K562 (cell line): ENCODE data around the gene LRMDA. TPM values are rescaled to one million over a fixed set of nuclear protein-coding genes. Genes with fewer than 3 reads are reported as not detected.

Source experiments
- CEBPB ChIP-seq: fragments of 450-650 bp; IDR thresholded peaks from 2 replicates; pipeline ENCODE4 v1.6.1; 2016; ENCODE audit warnings: missing genetic modification characterization, missing compliant biosample characterization
- FOXM1 ChIP-seq, 2 experiments: fragments of 450-650 bp in 1 of 2; sonication (generic) in 1 of 2; formaldehyde crosslinking in 1 of 2; IDR thresholded peaks; 2 replicates each; pipeline versions ENCODE4 v1.6.1 to v1.9.0; 2017 to 2022; ENCODE audit warnings: low read depth in 2 of 2, mild to moderate bottlenecking in 2 of 2, missing genetic modification reagents in 1 of 2, moderate library complexity in 1 of 2
- PTTG1 ChIP-seq: fragments of 450-650 bp; IDR thresholded peaks from 2 replicates; pipeline ENCODE4 v1.6.1; 2016; ENCODE audit warnings: low read depth, mild to moderate bottlenecking, missing genetic modification characterization, missing compliant biosample characterization
- TFAM ChIP-seq: fragments of 250-450 bp; sonication (Bioruptor Pico); conservative IDR thresholded peaks from 2 replicates; pipeline ENCODE4 v1.5.0; 2021; ENCODE audit warnings: mild to moderate bottlenecking, moderate library complexity
- polyA plus RNA-seq, 8 experiments: library from polyadenylated mRNA; depleted of rRNA in 4 of 8; stranded (reverse) in 5 of 8; unstranded in 3 of 8; fragments of >200 nt; fragmentation: Nextera tagmentation in 2 of 8; fragmentation: Illumina TruSeq in 1 of 8; extraction: Ambion mirVana in 2 of 8; extraction: Trizol in 1 of 8; gene quantifications; 2 replicates each; pipeline versions ENCODE4 v1.2.1 to v1.2.3, GENCODE V29; 2011 to 2014; ENCODE audit warnings: inconsistent platforms in 1 of 8, missing spikeins in 1 of 8
- total RNA-seq, 7 experiments: library from RNA; depleted of rRNA in 6 of 7; stranded (reverse); fragments of >200 nt in 6 of 7; fragmentation: Illumina TruSeq in 2 of 7; extraction: Trizol in 2 of 7; gene quantifications; 2 replicates each; pipeline versions ENCODE4 v1.2.1 to v1.2.3, GENCODE V29; 2011 to 2021; ENCODE audit warnings: low replicate concordance in 1 of 7
- TF ChIP-seq, protein P1 (sequence below): fragments of 450-650 bp; IDR thresholded peaks from 2 replicates; pipeline ENCODE4 v1.6.1; 2016; ENCODE audit warnings: mild to moderate bottlenecking, moderate library complexity
- TF ChIP-seq, protein P2 (sequence below): fragments of 200-800 bp; sonication (Bioruptor generic); IDR thresholded peaks from 2 replicates; pipeline ENCODE4 v1.6.1; 2017; ENCODE audit warnings: missing genetic modification characterization, missing compliant biosample characterization

The LRMDA gene
- total and polyA plus RNA-seq, 9 of the 15 experiments (the other 6 are each of a cell fraction or from before 2014, with no cell fraction given): 0.25 TPM; not detected in 8

DNA sequence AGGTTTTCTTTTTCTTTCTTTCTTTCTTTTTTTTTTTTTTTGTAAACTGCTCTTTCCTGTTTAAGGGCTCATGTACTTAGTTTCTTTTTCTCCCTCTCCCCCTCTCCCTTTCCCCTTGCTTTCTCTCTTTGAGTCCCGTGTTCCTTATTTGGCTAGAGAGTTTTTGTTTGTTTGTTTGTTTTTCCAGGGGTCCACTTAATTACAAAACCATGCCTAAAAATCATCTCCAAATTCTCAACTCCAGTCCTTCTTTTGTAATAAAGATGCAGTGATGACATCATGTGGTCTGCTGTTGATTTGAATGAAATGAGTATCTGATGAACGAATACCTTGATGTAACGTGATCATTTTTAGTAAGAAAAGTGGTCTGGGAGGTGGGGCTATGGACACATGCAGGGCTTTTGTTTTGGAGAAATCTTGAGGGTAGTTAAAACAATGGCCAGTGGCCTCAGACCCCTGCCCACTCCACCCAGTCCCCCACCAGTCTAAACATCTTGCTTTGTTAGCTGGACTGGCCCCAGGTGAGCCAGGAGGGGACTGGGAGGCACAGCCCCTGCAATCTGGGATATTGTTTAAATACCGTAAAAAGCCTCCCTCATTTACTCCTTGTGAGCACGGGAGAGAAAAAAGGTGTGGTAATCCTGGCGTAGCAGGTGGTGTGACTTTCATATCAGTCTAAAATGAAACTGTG is 165.7 kb downstream of the LRMDA start (continued):
- TF ChIP-seq, protein P1, sequence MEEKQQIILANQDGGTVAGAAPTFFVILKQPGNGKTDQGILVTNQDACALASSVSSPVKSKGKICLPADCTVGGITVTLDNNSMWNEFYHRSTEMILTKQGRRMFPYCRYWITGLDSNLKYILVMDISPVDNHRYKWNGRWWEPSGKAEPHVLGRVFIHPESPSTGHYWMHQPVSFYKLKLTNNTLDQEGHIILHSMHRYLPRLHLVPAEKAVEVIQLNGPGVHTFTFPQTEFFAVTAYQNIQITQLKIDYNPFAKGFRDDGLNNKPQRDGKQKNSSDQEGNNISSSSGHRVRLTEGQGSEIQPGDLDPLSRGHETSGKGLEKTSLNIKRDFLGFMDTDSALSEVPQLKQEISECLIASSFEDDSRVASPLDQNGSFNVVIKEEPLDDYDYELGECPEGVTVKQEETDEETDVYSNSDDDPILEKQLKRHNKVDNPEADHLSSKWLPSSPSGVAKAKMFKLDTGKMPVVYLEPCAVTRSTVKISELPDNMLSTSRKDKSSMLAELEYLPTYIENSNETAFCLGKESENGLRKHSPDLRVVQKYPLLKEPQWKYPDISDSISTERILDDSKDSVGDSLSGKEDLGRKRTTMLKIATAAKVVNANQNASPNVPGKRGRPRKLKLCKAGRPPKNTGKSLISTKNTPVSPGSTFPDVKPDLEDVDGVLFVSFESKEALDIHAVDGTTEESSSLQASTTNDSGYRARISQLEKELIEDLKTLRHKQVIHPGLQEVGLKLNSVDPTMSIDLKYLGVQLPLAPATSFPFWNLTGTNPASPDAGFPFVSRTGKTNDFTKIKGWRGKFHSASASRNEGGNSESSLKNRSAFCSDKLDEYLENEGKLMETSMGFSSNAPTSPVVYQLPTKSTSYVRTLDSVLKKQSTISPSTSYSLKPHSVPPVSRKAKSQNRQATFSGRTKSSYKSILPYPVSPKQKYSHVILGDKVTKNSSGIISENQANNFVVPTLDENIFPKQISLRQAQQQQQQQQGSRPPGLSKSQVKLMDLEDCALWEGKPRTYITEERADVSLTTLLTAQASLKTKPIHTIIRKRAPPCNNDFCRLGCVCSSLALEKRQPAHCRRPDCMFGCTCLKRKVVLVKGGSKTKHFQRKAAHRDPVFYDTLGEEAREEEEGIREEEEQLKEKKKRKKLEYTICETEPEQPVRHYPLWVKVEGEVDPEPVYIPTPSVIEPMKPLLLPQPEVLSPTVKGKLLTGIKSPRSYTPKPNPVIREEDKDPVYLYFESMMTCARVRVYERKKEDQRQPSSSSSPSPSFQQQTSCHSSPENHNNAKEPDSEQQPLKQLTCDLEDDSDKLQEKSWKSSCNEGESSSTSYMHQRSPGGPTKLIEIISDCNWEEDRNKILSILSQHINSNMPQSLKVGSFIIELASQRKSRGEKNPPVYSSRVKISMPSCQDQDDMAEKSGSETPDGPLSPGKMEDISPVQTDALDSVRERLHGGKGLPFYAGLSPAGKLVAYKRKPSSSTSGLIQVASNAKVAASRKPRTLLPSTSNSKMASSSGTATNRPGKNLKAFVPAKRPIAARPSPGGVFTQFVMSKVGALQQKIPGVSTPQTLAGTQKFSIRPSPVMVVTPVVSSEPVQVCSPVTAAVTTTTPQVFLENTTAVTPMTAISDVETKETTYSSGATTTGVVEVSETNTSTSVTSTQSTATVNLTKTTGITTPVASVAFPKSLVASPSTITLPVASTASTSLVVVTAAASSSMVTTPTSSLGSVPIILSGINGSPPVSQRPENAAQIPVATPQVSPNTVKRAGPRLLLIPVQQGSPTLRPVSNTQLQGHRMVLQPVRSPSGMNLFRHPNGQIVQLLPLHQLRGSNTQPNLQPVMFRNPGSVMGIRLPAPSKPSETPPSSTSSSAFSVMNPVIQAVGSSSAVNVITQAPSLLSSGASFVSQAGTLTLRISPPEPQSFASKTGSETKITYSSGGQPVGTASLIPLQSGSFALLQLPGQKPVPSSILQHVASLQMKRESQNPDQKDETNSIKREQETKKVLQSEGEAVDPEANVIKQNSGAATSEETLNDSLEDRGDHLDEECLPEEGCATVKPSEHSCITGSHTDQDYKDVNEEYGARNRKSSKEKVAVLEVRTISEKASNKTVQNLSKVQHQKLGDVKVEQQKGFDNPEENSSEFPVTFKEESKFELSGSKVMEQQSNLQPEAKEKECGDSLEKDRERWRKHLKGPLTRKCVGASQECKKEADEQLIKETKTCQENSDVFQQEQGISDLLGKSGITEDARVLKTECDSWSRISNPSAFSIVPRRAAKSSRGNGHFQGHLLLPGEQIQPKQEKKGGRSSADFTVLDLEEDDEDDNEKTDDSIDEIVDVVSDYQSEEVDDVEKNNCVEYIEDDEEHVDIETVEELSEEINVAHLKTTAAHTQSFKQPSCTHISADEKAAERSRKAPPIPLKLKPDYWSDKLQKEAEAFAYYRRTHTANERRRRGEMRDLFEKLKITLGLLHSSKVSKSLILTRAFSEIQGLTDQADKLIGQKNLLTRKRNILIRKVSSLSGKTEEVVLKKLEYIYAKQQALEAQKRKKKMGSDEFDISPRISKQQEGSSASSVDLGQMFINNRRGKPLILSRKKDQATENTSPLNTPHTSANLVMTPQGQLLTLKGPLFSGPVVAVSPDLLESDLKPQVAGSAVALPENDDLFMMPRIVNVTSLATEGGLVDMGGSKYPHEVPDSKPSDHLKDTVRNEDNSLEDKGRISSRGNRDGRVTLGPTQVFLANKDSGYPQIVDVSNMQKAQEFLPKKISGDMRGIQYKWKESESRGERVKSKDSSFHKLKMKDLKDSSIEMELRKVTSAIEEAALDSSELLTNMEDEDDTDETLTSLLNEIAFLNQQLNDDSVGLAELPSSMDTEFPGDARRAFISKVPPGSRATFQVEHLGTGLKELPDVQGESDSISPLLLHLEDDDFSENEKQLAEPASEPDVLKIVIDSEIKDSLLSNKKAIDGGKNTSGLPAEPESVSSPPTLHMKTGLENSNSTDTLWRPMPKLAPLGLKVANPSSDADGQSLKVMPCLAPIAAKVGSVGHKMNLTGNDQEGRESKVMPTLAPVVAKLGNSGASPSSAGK: no peak
- TF ChIP-seq PTTG1 (tag): no peak
- TF ChIP-seq, protein P2, sequence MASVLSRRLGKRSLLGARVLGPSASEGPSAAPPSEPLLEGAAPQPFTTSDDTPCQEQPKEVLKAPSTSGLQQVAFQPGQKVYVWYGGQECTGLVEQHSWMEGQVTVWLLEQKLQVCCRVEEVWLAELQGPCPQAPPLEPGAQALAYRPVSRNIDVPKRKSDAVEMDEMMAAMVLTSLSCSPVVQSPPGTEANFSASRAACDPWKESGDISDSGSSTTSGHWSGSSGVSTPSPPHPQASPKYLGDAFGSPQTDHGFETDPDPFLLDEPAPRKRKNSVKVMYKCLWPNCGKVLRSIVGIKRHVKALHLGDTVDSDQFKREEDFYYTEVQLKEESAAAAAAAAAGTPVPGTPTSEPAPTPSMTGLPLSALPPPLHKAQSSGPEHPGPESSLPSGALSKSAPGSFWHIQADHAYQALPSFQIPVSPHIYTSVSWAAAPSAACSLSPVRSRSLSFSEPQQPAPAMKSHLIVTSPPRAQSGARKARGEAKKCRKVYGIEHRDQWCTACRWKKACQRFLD: no peak
- TF ChIP-seq CEBPB (tag): no peak
- TF ChIP-seq TFAM (CRISPR knock-in tag): no peak
- no peak for TF ChIP-seq FOXM1 (IDR thresholded peaks at IDR 0.05; ENCODE audit: low read depth)
- no peak for TF ChIP-seq FOXM1 (CRISPR knock-in tag; IDR thresholded peaks at IDR 0.05; ENCODE audit: low read depth)
